CD4-positive, alpha-beta memory T cell (primary cell): ENCODE data around the gene TMEM18. TPM values are rescaled to one million over a fixed set of nuclear protein-coding genes. Genes with fewer than 3 reads are reported as not detected.

ENCODE experiments used
- CTCF ChIA-PET: fragments of 350-600 bp; sonication (Branson Sonifier 250); formaldehyde crosslinking; loops from one replicate; lab custom pipeline; 2021; ENCODE audit warnings: inconsistent platforms; ENCODE audit not compliant: partially characterized antibody; lab: Charles Lee
- POLR2A ChIA-PET: fragments of 350-600 bp; sonication (Branson Sonifier 250); formaldehyde crosslinking; loops from one replicate; lab custom pipeline; 2021; ENCODE audit not compliant: partially characterized antibody; lab: Charles Lee
- DNase-seq, 5 donors: peaks; one replicate each; pipeline versions ENCODE4 v3.0.0 to v3.0.0-alpha.2; 2020 to 2022; ENCODE audit warnings: mixed read lengths in 1 of 5
- H3K27ac ChIP-seq: one replicate; pipeline ENCODE4 v1.7.0; 2013; ENCODE audit warnings: low read depth, low read length
- H3K27me3 ChIP-seq: 2 replicates; pipeline ENCODE4 v1.7.0; 2013; ENCODE audit warnings: mild to moderate bottlenecking, low read length, moderate library complexity; ENCODE audit not compliant: insufficient read depth
- H3K36me3 ChIP-seq: 2 replicates; pipeline ENCODE4 v1.7.0; 2013; ENCODE audit warnings: mild to moderate bottlenecking, low read length, moderate library complexity; ENCODE audit not compliant: insufficient read depth
- H3K4me1 ChIP-seq: 2 replicates; pipeline ENCODE4 v1.7.0; 2013; ENCODE audit warnings: mild to moderate bottlenecking, low read length, moderate library complexity; ENCODE audit not compliant: insufficient read depth
- H3K4me3 ChIP-seq, 2 donors: one replicate each; pipeline ENCODE4 v1.7.0; 2013; ENCODE audit warnings: low read length in 2 of 2, mild to moderate bottlenecking in 1 of 2
- H3K9me3 ChIP-seq, 2 donors: one replicate each; pipeline ENCODE4 v1.7.0; 2013; ENCODE audit warnings: low read length in 2 of 2, control low read depth in 1 of 2; ENCODE audit not compliant: control insufficient read depth in 1 of 2
- H3K27ac Mint-ChIP-seq, 7 donors: one replicate each; pipeline ENCODE4 v1.8.0; 2020 to 2021; ENCODE audit warnings: mixed read lengths in 7 of 7, mild to moderate bottlenecking in 6 of 7, inconsistent platforms in 3 of 7, moderate library complexity in 3 of 7
- H3K27me3 Mint-ChIP-seq, 2 donors: one replicate each; pipeline ENCODE4 v1.8.0; 2020 to 2021; ENCODE audit warnings: mixed read lengths in 2 of 2
- H3K36me3 Mint-ChIP-seq, 2 donors: one replicate each; pipeline ENCODE4 v1.8.0; 2020 to 2021; ENCODE audit warnings: mixed read lengths in 2 of 2, inconsistent platforms in 1 of 2, mild to moderate bottlenecking in 1 of 2
- H3K4me1 Mint-ChIP-seq, 4 donors: one replicate each; pipeline ENCODE4 v1.8.0; 2020 to 2021; ENCODE audit warnings: mixed read lengths in 4 of 4, mild to moderate bottlenecking in 1 of 4
- H3K4me3 Mint-ChIP-seq, 8 donors: one replicate each; pipeline ENCODE4 v1.8.0; 2020 to 2021; ENCODE audit warnings: mixed read lengths in 8 of 8, mild to moderate bottlenecking in 7 of 8, moderate library complexity in 6 of 8, inconsistent platforms in 3 of 8
- H3K9me3 Mint-ChIP-seq, 8 donors: one replicate each; pipeline ENCODE4 v1.8.0; 2020 to 2021; ENCODE audit warnings: mixed read lengths in 8 of 8, mild to moderate bottlenecking in 5 of 8, inconsistent platforms in 3 of 8, moderate library complexity in 1 of 8
- intact Hi-C: fragments of 100-400 bp; cut with micrococcal nuclease; formaldehyde crosslinking; loops from one replicate; pipeline ENCODE4 v1.15.1; 2023
- polyA plus RNA-seq, 2 donors: library from polyadenylated mRNA; unstranded; fragments of 300-500 nt; fragmentation: Illumina TruSeq; gene quantifications; one replicate each; pipeline ENCODE4 v1.2.3, GENCODE V29; 2021
- total RNA-seq, 2 experiments: library from RNA; stranded (reverse); gene quantifications; one replicate each; pipeline ENCODE4 v1.2.3, GENCODE V29; 2021

The TMEM18 gene
- total and polyA plus RNA-seq, 4 experiments from 2014 or later, result 20.0 to 28.1 (median 24.8) TPM

DNA sequence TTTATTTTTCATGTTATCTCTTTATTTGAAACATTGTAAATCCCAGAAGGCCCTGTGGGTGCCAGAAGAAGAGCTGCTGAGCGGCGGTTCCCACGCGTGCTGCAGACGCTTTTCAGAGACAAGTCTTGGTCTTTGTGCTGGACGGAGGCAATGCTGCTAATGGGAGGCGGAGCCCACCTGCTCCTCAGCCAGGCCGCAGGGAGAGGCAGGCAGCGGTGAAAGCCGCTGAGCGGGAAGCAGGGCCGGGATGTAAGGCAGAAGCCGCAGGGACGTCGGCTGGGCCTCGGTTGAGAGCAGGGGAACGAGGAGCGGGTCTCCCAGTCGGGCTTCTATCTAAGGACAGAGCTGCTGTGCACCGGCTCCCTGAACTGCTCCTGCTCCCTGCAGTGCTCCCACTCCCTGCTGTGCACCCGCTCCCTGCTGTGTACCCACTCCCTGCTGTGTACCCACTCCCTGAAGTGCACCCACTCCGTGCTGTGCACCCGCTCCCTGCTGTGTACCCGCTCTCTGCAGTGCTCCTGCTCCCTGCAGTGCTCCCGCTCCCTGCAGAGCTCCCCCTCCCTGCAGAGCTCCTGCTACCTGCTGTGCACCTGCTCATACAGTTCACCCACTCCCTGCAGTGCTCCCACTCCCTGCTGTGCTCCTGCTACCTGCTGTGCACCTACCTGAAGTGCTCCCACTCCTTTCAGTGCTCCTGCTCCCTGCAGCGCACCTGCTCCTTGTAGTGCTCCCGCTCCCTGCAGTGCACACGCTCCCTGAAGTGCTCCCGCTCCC is 16.4 kb downstream of the TMEM18 start:
- Histone ChIP-seq H3K9me3 (peaks cover 0 to 7% of the 10 kb centered on the region in 2 donors), H3K4me1 (peaks cover 25% of the 10 kb centered on the region), H3K27me3 (no peaks in the 10 kb centered on the region), H3K27ac (no peak overlapping the region), H3K36me3 (no peaks in the 10 kb centered on the region), H3K4me3 (no peak overlapping the region)
- peaks cover 20 to 21% of the 10 kb centered on the region in 2 donors for H3K36me3 Mint-ChIP-seq
- ChIA-PET POLR2A (no interaction called here), CTCF (interaction anchor here (0.6 to 1.7 kb wide), 2 partner anchors 24 to 888 kb away, joined by 4 to 6 read pairs; no protein-coding TSS in a partner anchor)
- DNase-seq, result no peak
- H3K27me3 Mint-ChIP-seq, result peaks cover 0 to 2% of the 10 kb centered on the region in 2 donors
- intact Hi-C loops, result no loop called here
- no peak overlapping the region for H3K27ac Mint-ChIP-seq
- H3K4me3 Mint-ChIP-seq, result no peak overlapping the region
- peaks cover 24 to 39% (median 34%) of the 10 kb centered on the region in 4 donors for H3K4me1 Mint-ChIP-seq
- peaks cover 4 to 13% (median 11%) of the 10 kb centered on the region in 8 donors for H3K9me3 Mint-ChIP-seq

DNA sequence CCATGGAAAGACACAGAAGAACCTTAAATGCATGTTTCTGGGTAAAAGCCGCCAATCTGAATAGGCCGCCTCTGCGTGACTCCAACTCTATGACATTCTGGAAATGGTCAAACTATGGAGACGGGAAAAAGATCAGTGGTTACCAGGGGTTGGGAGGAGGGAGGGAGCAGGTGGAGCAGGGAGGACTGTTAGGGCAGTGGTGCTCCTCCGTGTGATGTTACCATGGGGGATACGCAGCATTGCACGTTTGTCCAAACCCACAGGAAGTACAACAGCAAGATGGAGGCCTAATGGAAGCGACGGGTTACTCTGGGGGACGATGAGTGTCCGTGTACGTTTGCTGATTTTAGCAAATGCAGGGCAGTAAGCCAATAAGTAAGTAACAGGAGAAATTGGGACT is 17.2 kb downstream of the TMEM18 start:
- H3K9me3 Mint-ChIP-seq, result peaks cover 0 to 6% (median 4%) of the 10 kb centered on the region in 8 donors
- H3K36me3 Mint-ChIP-seq, result peaks cover 13% of the 10 kb centered on the region in 2 donors
- Histone ChIP-seq H3K36me3 (no peaks in the 10 kb centered on the region), H3K9me3 (peaks cover 0 to 4% of the 10 kb centered on the region in 2 donors), H3K27ac (no peak overlapping the region), H3K4me1 (peaks cover 29% of the 10 kb centered on the region), H3K4me3 (no peak overlapping the region), H3K27me3 (no peaks in the 10 kb centered on the region)
- CTCF ChIA-PET, result no interaction called here
- no peak for DNase-seq
- peaks cover 0 to 2% of the 10 kb centered on the region in 2 donors for H3K27me3 Mint-ChIP-seq
- H3K4me3 Mint-ChIP-seq, result no peak overlapping the region
- H3K27ac Mint-ChIP-seq, result no peak overlapping the region
- peaks cover 26 to 46% (median 40%) of the 10 kb centered on the region in 4 donors for H3K4me1 Mint-ChIP-seq
- POLR2A ChIA-PET, result no interaction called here
- intact Hi-C loops, result no loop called here

DNA sequence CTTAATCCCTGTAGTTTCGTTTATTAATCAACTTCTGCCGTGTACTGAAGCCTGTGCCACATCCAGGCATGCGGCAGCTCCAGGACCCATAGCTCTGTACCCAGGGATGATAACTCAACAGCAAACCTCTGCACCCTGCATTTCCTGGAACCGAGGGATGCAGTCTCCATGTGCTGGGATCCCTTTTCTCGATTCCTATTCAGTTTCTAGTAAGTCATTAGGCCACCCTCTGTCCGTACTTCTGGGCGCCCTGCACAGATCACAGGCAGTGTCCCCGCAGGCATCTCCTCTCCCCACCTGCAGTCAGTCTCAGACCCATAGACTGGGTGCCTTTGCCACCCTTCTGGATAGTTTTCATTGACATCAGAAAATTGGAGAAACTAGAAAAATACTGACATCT is 18.8 kb downstream of the TMEM18 start:
- H3K36me3 ChIP-seq, result no peaks in the 10 kb centered on the region
- ChIA-PET CTCF (no interaction called here), POLR2A (interaction anchor here (1.1 to 2.4 kb wide), 2 partner anchors 18 to 20 kb away, joined by 3 to 8 read pairs; partner anchors contain the start of gene TMEM18)
- H3K27me3 Mint-ChIP-seq, result peaks cover 0 to 2% of the 10 kb centered on the region in 2 donors
- no peak overlapping the region for H3K27ac ChIP-seq
- H3K36me3 Mint-ChIP-seq, result peaks cover 0 to under 1% of the 10 kb centered on the region in 2 donors
- DNase-seq, result no peak
- no peak overlapping the region for H3K4me3 Mint-ChIP-seq
- no peaks in the 10 kb centered on the region for H3K27me3 ChIP-seq
- no peaks in the 10 kb centered on the region for H3K9me3 Mint-ChIP-seq
- peaks cover 29% of the 10 kb centered on the region for H3K4me1 ChIP-seq
- H3K27ac Mint-ChIP-seq, result no peak overlapping the region
- intact Hi-C loops, result no loop called here
- no peak overlapping the region for H3K4me3 ChIP-seq
- peaks cover 26 to 52% (median 43%) of the 10 kb centered on the region in 4 donors for H3K4me1 Mint-ChIP-seq
- H3K9me3 ChIP-seq, result no peaks in the 10 kb centered on the region

DNA sequence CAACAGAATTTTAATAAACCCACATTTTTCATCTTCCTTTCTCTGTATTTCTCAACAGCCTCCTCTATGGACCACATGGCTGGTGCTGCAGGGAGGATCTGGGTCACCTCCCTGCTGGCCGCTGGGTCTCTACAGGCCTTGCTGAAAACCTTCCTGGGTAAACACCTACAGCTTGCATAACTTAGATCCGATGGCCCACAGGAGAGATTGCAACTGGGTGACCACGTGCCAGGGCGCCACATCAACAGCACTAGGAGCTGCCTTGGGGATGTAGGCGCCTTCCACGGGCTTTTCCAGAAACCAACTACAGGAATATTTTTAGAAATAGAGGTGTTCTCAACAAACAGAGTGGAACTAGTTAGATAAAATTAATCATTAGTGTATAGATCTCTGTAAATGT is 19.4 kb downstream of the TMEM18 start:
- no peaks in the 10 kb centered on the region for H3K9me3 ChIP-seq
- H3K27ac Mint-ChIP-seq, result peak overlapping the region in 1 of 7 donors; percentile 20
- H3K27ac ChIP-seq, result no peak overlapping the region
- H3K9me3 Mint-ChIP-seq, result no peaks in the 10 kb centered on the region
- peaks cover 26 to 54% (median 46%) of the 10 kb centered on the region in 4 donors for H3K4me1 Mint-ChIP-seq
- no peaks in the 10 kb centered on the region for H3K36me3 Mint-ChIP-seq
- no peaks in the 10 kb centered on the region for H3K36me3 ChIP-seq
- no peak for DNase-seq
- H3K4me3 Mint-ChIP-seq, result no peak overlapping the region
- ChIA-PET POLR2A (interaction anchor here (2.4 kb wide), 1 partner anchor 19 kb away, joined by 8 read pairs; the partner anchor contains the start of gene TMEM18), CTCF (no interaction called here)
- H3K27me3 ChIP-seq, result no peaks in the 10 kb centered on the region
- H3K4me1 ChIP-seq, result peaks cover 34% of the 10 kb centered on the region
- intact Hi-C loops, result no loop called here
- no peak overlapping the region for H3K4me3 ChIP-seq
- peaks cover 0 to 2% of the 10 kb centered on the region in 2 donors for H3K27me3 Mint-ChIP-seq

DNA sequence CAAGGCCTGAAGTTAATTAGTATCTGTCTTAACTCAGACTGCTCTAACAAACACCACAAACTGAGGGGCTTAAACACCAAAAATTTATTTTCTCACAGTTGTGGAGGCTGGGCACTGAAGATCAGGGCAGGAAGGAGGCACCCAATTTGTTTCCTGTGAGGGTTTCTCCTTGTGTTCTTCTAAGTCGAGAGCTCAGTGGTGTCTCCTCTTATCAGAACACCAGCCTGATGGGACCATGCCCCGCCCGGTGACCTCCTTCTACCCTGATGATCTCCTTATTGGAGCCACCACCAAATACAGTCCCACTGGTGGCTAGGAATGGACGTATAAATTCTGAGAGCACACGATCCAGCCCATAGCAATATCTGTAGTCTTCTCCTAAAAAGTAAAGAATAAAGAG is 20.5 kb downstream of the TMEM18 start:
- peaks cover 0 to 2% of the 10 kb centered on the region in 2 donors for H3K27me3 Mint-ChIP-seq
- Histone ChIP-seq H3K27me3 (no peaks in the 10 kb centered on the region), H3K27ac (no peak overlapping the region), H3K4me3 (no peak overlapping the region), H3K4me1 (peaks cover 26% of the 10 kb centered on the region), H3K36me3 (no peaks in the 10 kb centered on the region), H3K9me3 (no peaks in the 10 kb centered on the region)
- ChIA-PET POLR2A (interaction anchor here (2.4 kb wide), 1 partner anchor 20 kb away, joined by 8 read pairs; the partner anchor contains the start of gene TMEM18), CTCF (no interaction called here)
- no peaks in the 10 kb centered on the region for H3K36me3 Mint-ChIP-seq
- peaks cover 20 to 48% (median 40%) of the 10 kb centered on the region in 4 donors for H3K4me1 Mint-ChIP-seq
- H3K9me3 Mint-ChIP-seq, result no peaks in the 10 kb centered on the region
- peak in 4 of 5 donors; percentile 9 to 27 (median 16) for DNase-seq
- intact Hi-C loops, result no loop called here
- peak overlapping the region in 7 of 8 donors; percentile 15 to 72 (median 54) for H3K4me3 Mint-ChIP-seq
- peak overlapping the region in 4 of 7 donors; percentile 18 to 91 (median 78) for H3K27ac Mint-ChIP-seq

DNA sequence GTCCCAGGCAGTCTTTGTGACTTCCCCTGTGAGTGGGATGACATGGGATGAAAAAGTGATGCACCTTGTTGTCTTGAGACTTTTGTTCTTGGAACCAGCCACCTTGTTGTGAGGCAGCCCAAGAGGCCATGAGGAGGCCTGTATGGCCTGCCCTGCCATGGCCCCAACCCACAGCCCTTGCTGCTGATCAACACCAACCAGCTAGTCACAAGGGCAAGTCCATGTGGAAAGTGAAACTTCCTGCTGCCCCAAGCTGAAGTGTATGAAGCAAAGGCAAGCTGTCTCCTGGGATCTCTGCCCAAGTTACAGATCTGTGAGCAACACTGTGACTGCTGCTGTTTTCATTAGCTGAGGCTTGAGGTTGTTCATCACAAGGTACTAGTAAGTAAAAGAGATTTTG is 21.6 kb downstream of the TMEM18 start:
- Histone ChIP-seq H3K27me3 (no peaks in the 10 kb centered on the region), H3K36me3 (no peaks in the 10 kb centered on the region), H3K27ac (no peak overlapping the region), H3K4me1 (peaks cover 25% of the 10 kb centered on the region), H3K4me3 (no peak overlapping the region), H3K9me3 (no peaks in the 10 kb centered on the region)
- POLR2A ChIA-PET, result no interaction called here
- no peaks in the 10 kb centered on the region for H3K36me3 Mint-ChIP-seq
- intact Hi-C loops, result no loop called here
- peaks cover 0 to 2% of the 10 kb centered on the region in 2 donors for H3K27me3 Mint-ChIP-seq
- CTCF ChIA-PET, result no interaction called here
- peak overlapping the region in 3 of 8 donors; percentile 11 to 46 (median 31) for H3K4me3 Mint-ChIP-seq
- H3K9me3 Mint-ChIP-seq, result no peaks in the 10 kb centered on the region
- H3K4me1 Mint-ChIP-seq, result peaks cover 18 to 48% (median 37%) of the 10 kb centered on the region in 4 donors
- H3K27ac Mint-ChIP-seq, result no peak overlapping the region
- no peak for DNase-seq

DNA sequence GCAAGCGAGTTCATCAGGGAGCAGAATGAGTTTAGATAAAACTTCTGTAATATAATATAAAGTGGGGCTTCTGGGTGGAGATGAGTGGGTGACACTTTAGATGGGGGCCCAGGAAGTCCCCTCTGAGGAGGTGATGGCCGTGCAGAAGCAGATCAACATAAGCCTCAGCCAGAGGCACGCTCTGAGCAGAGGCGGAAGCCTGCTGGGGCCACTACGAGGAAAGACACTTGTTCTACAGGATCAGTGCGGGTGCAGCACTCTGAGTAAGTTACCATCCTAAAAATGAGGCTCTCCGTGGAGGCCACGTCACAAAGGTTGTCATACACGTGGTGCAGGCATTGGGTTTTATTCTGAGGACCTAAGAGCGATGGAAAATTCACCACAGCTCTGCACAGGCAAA is 22.3 kb downstream of the TMEM18 start:
- Histone ChIP-seq H3K27me3 (no peaks in the 10 kb centered on the region), H3K36me3 (no peaks in the 10 kb centered on the region), H3K4me3 (no peak overlapping the region), H3K27ac (no peak overlapping the region), H3K4me1 (peaks cover 25% of the 10 kb centered on the region), H3K9me3 (no peaks in the 10 kb centered on the region)
- peaks cover 18 to 48% (median 37%) of the 10 kb centered on the region in 4 donors for H3K4me1 Mint-ChIP-seq
- CTCF ChIA-PET, result no interaction called here
- H3K27me3 Mint-ChIP-seq, result peaks cover 0 to 2% of the 10 kb centered on the region in 2 donors
- POLR2A ChIA-PET, result no interaction called here
- peak overlapping the region in 1 of 8 donors; percentile 9 for H3K4me3 Mint-ChIP-seq
- H3K36me3 Mint-ChIP-seq, result no peaks in the 10 kb centered on the region
- H3K27ac Mint-ChIP-seq, result peak overlapping the region in 3 of 7 donors; percentile 11 to 42 (median 41)
- no peaks in the 10 kb centered on the region for H3K9me3 Mint-ChIP-seq
- intact Hi-C loops, result no loop called here
- no peak for DNase-seq
